Measurements from ENCODE around the gene FCHSD2.

- no peak for TF ChIP-seq POLR2A (IDR thresholded peaks at IDR 0.05)
- no peak for TF ChIP-seq CTCF (IDR thresholded peaks at IDR 0.05)
- TF ChIP-seq EP300 (IDR thresholded peaks at IDR 0.05), result no peak
- TF ChIP-seq POLR2AphosphoS5 (IDR thresholded peaks at IDR 0.05), result no peak
These were observed 14.6 kb upstream of the FCHSD2 start for GRCh38 chr11:73156686-73157085.

Measured in gastroesophageal sphincter (tissue), 3 donors.